AG08396 (cell line): ENCODE results near the gene CCDC33.
A peak's percentile ranks its signal among the peaks of the same experiment; 100 is the strongest.

Experiments
- DNase-seq: peaks from one replicate; pipeline ENCODE4 v3.0.0; 2012; ENCODE audit warnings: low spot score, mixed read lengths

The CCDC33 gene

GRCh38 chr15:74312445-74313007, 76.4 kb downstream of the CCDC33 start:
- DNase-seq, result no peak

GRCh38 chr15:74313889-74314288, 77.8 kb downstream of the CCDC33 start:
- DNase-seq, result no peak

GRCh38 chr15:74314795-74315438, 78.8 kb downstream of the CCDC33 start:
- no peak for DNase-seq

- DNase-seq, result no peak
These were observed 79.5 kb downstream of the CCDC33 start for GRCh38 chr15:74315626-74316025.

- no peak for DNase-seq
These were observed 80.0 kb downstream of the CCDC33 start for GRCh38 chr15:74316141-74316540.

GRCh38 chr15:74317820-74318375, 81.8 kb downstream of the CCDC33 start:
- DNase-seq, result peak; percentile 75

- DNase-seq, result no peak
These were observed 82.4 kb downstream of the CCDC33 start for GRCh38 chr15:74318376-74319137.

GRCh38 chr15:74319138-74319460, 83.0 kb downstream of the CCDC33 start:
- no peak for DNase-seq

GRCh38 chr15:74319596-74320351, 83.6 kb downstream of the CCDC33 start:
- no peak for DNase-seq

GRCh38 chr15:74320352-74321247, 84.5 kb downstream of the CCDC33 start:
- peak; percentile 44 for DNase-seq

GRCh38 chr15:74322558-74323180, 86.5 kb downstream of the CCDC33 start:
- peak; percentile 79 for DNase-seq

- DNase-seq, result no peak
These were observed 88.6 kb downstream of the CCDC33 start for GRCh38 chr15:74324714-74325113.

GRCh38 chr15:74326746-74327145, 90.6 kb downstream of the CCDC33 start:
- no peak for DNase-seq

GRCh38 chr15:74327756-74328155, 91.6 kb downstream of the CCDC33 start:
- no peak for DNase-seq

- DNase-seq, result no peak
These were observed 92.4 kb downstream of the CCDC33 start for GRCh38 chr15:74328331-74329056.

GRCh38 chr15:74330861-74331408, 94.8 kb downstream of the CCDC33 start:
- no peak for DNase-seq

- no peak for DNase-seq
These were observed 95.9 kb downstream of the CCDC33 start for GRCh38 chr15:74332011-74332410.

- DNase-seq, result no peak
These were observed 96.5 kb downstream of the CCDC33 start for GRCh38 chr15:74332611-74333010.

- no peak for DNase-seq
These were observed 97.0 kb downstream of the CCDC33 start for GRCh38 chr15:74333093-74333492.

- DNase-seq, result no peak
These were observed 97.5 kb downstream of the CCDC33 start for GRCh38 chr15:74333662-74334061.
